Effector memory CD8-positive, alpha-beta T cell (primary cell): ENCODE results near the gene CACNA2D3.

Experiments used
- ATAC-seq: fragments of 150-1000 bp; cut with Tn5 transposase; replicated peaks from 2 replicates; pipeline ENCODE4 v1.10.0; 2021; ENCODE audit warnings: mild to moderate bottlenecking, moderate library complexity
- DNase-seq, 3 experiments: peaks; one replicate each; pipeline ENCODE4 v3.0.0; 2021
- H3K27ac Mint-ChIP-seq, 2 donors: one replicate each; pipeline ENCODE4 v1.8.0; 2022; ENCODE audit warnings: mild to moderate bottlenecking in 2 of 2, mixed read lengths in 2 of 2, moderate library complexity in 2 of 2
- H3K27me3 Mint-ChIP-seq, 2 donors: one replicate each; pipeline ENCODE4 v1.8.0; 2022; ENCODE audit warnings: mixed read lengths in 2 of 2
- H3K36me3 Mint-ChIP-seq: one replicate; pipeline ENCODE4 v1.8.0; 2022; ENCODE audit warnings: mild to moderate bottlenecking, moderate library complexity, mixed read lengths; ENCODE audit not compliant: insufficient read depth
- H3K4me1 Mint-ChIP-seq, 2 donors: one replicate each; pipeline ENCODE4 v1.8.0; 2022; ENCODE audit warnings: low read depth in 2 of 2, mixed read lengths in 2 of 2
- H3K4me3 Mint-ChIP-seq, 2 donors: one replicate each; pipeline ENCODE4 v1.8.0; 2022; ENCODE audit warnings: mild to moderate bottlenecking in 2 of 2, mixed read lengths in 2 of 2, moderate library complexity in 2 of 2
- H3K9me3 Mint-ChIP-seq, 2 donors: one replicate each; pipeline ENCODE4 v1.8.0; 2022; ENCODE audit warnings: mixed read lengths in 2 of 2

Gene CACNA2D3

GRCh38 chr3:54853573-54854404 lies 731.4 kb downstream of the CACNA2D3 start:
- Mint-ChIP-seq H3K36me3 (no peaks in the 10 kb centered on the region), H3K9me3 (no peaks in the 10 kb centered on the region), H3K27me3 (no peaks in the 10 kb centered on the region), H3K4me1 (no peaks in the 10 kb centered on the region), H3K4me3 (no peak overlapping the region), H3K27ac (peak overlapping the region in 1 of 2 donors; percentile 44)
- peak in 1 of 3 experiments; percentile 8 for DNase-seq
- peak; percentile 31 for ATAC-seq

- ATAC-seq (no peak), DNase-seq (no peak)
- Mint-ChIP-seq H3K9me3 (peaks cover 0 to 2% of the 10 kb centered on the region in 2 donors), H3K36me3 (no peaks in the 10 kb centered on the region), H3K27ac (no peak overlapping the region), H3K27me3 (no peaks in the 10 kb centered on the region), H3K4me3 (no peak overlapping the region), H3K4me1 (no peaks in the 10 kb centered on the region)
Observed at GRCh38 chr3:54856271-54856670, 733.9 kb downstream of the CACNA2D3 start.

- no peaks in the 10 kb centered on the region for H3K27me3 Mint-ChIP-seq
- H3K4me1 Mint-ChIP-seq = no peaks in the 10 kb centered on the region
- no peak for DNase-seq
- ATAC-seq = no peak
- H3K4me3 Mint-ChIP-seq = no peak overlapping the region
- no peak overlapping the region for H3K27ac Mint-ChIP-seq
- peaks cover 0 to 2% of the 10 kb centered on the region in 2 donors for H3K9me3 Mint-ChIP-seq
- H3K36me3 Mint-ChIP-seq = no peaks in the 10 kb centered on the region
Observed at GRCh38 chr3:54857343-54857742, 735.0 kb downstream of the CACNA2D3 start.

GRCh38 chr3:54858093-54858785 lies 735.9 kb downstream of the CACNA2D3 start:
- H3K4me3 Mint-ChIP-seq = no peak overlapping the region
- no peak overlapping the region for H3K27ac Mint-ChIP-seq
- ATAC-seq = no peak
- no peak for DNase-seq
- H3K4me1 Mint-ChIP-seq = no peaks in the 10 kb centered on the region
- no peaks in the 10 kb centered on the region for H3K36me3 Mint-ChIP-seq
- no peaks in the 10 kb centered on the region for H3K27me3 Mint-ChIP-seq
- peaks cover 0 to 2% of the 10 kb centered on the region in 2 donors for H3K9me3 Mint-ChIP-seq

- ATAC-seq = no peak
- H3K4me3 Mint-ChIP-seq = no peak overlapping the region
- H3K27ac Mint-ChIP-seq = no peak overlapping the region
- no peak for DNase-seq
- no peaks in the 10 kb centered on the region for H3K4me1 Mint-ChIP-seq
- no peaks in the 10 kb centered on the region for H3K36me3 Mint-ChIP-seq
- peaks cover 0 to 2% of the 10 kb centered on the region in 2 donors for H3K9me3 Mint-ChIP-seq
- H3K27me3 Mint-ChIP-seq = no peaks in the 10 kb centered on the region
Observed at GRCh38 chr3:54859184-54859583, 736.8 kb downstream of the CACNA2D3 start.

GRCh38 chr3:54861248-54862067 lies 739.1 kb downstream of the CACNA2D3 start:
- H3K36me3 Mint-ChIP-seq = no peaks in the 10 kb centered on the region
- peak overlapping the region in 1 of 2 donors; percentile 27 for H3K27ac Mint-ChIP-seq
- ATAC-seq (no peak), DNase-seq (no peak)
- H3K27me3 Mint-ChIP-seq = no peaks in the 10 kb centered on the region
- H3K4me3 Mint-ChIP-seq = no peak overlapping the region
- peaks cover 0 to 4% of the 10 kb centered on the region in 2 donors for H3K4me1 Mint-ChIP-seq
- peaks cover 0 to 2% of the 10 kb centered on the region in 2 donors for H3K9me3 Mint-ChIP-seq

- Mint-ChIP-seq H3K4me1 (peaks cover 0 to 4% of the 10 kb centered on the region in 2 donors), H3K27me3 (no peaks in the 10 kb centered on the region), H3K4me3 (no peak overlapping the region), H3K27ac (no peak overlapping the region), H3K36me3 (no peaks in the 10 kb centered on the region), H3K9me3 (peaks cover 0 to 6% of the 10 kb centered on the region in 2 donors)
- DNase-seq (no peak), ATAC-seq (peak; percentile 33)
Observed at GRCh38 chr3:54862526-54862925, 740.2 kb downstream of the CACNA2D3 start.

- no peak overlapping the region for H3K27ac Mint-ChIP-seq
- H3K4me1 Mint-ChIP-seq = peaks cover 0 to 4% of the 10 kb centered on the region in 2 donors
- H3K9me3 Mint-ChIP-seq = peaks cover 0 to 7% of the 10 kb centered on the region in 2 donors
- H3K4me3 Mint-ChIP-seq = peak overlapping the region in 1 of 2 donors; percentile 34
- ATAC-seq (no peak), DNase-seq (no peak)
- H3K36me3 Mint-ChIP-seq = no peaks in the 10 kb centered on the region
- H3K27me3 Mint-ChIP-seq = no peaks in the 10 kb centered on the region
Observed at GRCh38 chr3:54863366-54863765, 741.0 kb downstream of the CACNA2D3 start.

GRCh38 chr3:54863786-54864185 lies 741.4 kb downstream of the CACNA2D3 start:
- Mint-ChIP-seq H3K27ac (no peak overlapping the region), H3K9me3 (peaks cover 0 to 7% of the 10 kb centered on the region in 2 donors), H3K27me3 (no peaks in the 10 kb centered on the region), H3K4me1 (peaks cover 0 to 4% of the 10 kb centered on the region in 2 donors), H3K4me3 (no peak overlapping the region), H3K36me3 (no peaks in the 10 kb centered on the region)
- DNase-seq = no peak
- no peak for ATAC-seq

GRCh38 chr3:54865316-54865715 lies 743.0 kb downstream of the CACNA2D3 start:
- H3K36me3 Mint-ChIP-seq = no peaks in the 10 kb centered on the region
- H3K27ac Mint-ChIP-seq = no peak overlapping the region
- H3K9me3 Mint-ChIP-seq = peaks cover 0 to 5% of the 10 kb centered on the region in 2 donors
- ATAC-seq (no peak), DNase-seq (no peak)
- H3K4me1 Mint-ChIP-seq = peaks cover 0 to 4% of the 10 kb centered on the region in 2 donors
- no peak overlapping the region for H3K4me3 Mint-ChIP-seq
- H3K27me3 Mint-ChIP-seq = no peaks in the 10 kb centered on the region

GRCh38 chr3:54866251-54866650 lies 743.9 kb downstream of the CACNA2D3 start:
- Mint-ChIP-seq H3K4me1 (peaks cover 0 to 4% of the 10 kb centered on the region in 2 donors), H3K9me3 (peaks cover 0 to 5% of the 10 kb centered on the region in 2 donors), H3K27ac (no peak overlapping the region), H3K4me3 (no peak overlapping the region), H3K36me3 (no peaks in the 10 kb centered on the region), H3K27me3 (no peaks in the 10 kb centered on the region)
- no peak for ATAC-seq
- DNase-seq = no peak

- H3K27me3 Mint-ChIP-seq = no peaks in the 10 kb centered on the region
- H3K4me1 Mint-ChIP-seq = peaks cover 0 to 4% of the 10 kb centered on the region in 2 donors
- peaks cover 11 to 13% of the 10 kb centered on the region in 2 donors for H3K9me3 Mint-ChIP-seq
- ATAC-seq (no peak), DNase-seq (no peak)
- no peak overlapping the region for H3K4me3 Mint-ChIP-seq
- H3K36me3 Mint-ChIP-seq = no peaks in the 10 kb centered on the region
- H3K27ac Mint-ChIP-seq = no peak overlapping the region
Observed at GRCh38 chr3:54870423-54870822, 748.1 kb downstream of the CACNA2D3 start.

- Mint-ChIP-seq H3K27me3 (no peaks in the 10 kb centered on the region), H3K27ac (no peak overlapping the region), H3K4me1 (no peaks in the 10 kb centered on the region), H3K4me3 (no peak overlapping the region), H3K36me3 (no peaks in the 10 kb centered on the region), H3K9me3 (peaks cover 12 to 13% of the 10 kb centered on the region in 2 donors)
- no peak for DNase-seq
- ATAC-seq = no peak
Observed at GRCh38 chr3:54871867-54872266, 749.5 kb downstream of the CACNA2D3 start.
